ENCODE measurements around the gene ANKRD33B.

- TF ChIP-seq, protein P1, sequence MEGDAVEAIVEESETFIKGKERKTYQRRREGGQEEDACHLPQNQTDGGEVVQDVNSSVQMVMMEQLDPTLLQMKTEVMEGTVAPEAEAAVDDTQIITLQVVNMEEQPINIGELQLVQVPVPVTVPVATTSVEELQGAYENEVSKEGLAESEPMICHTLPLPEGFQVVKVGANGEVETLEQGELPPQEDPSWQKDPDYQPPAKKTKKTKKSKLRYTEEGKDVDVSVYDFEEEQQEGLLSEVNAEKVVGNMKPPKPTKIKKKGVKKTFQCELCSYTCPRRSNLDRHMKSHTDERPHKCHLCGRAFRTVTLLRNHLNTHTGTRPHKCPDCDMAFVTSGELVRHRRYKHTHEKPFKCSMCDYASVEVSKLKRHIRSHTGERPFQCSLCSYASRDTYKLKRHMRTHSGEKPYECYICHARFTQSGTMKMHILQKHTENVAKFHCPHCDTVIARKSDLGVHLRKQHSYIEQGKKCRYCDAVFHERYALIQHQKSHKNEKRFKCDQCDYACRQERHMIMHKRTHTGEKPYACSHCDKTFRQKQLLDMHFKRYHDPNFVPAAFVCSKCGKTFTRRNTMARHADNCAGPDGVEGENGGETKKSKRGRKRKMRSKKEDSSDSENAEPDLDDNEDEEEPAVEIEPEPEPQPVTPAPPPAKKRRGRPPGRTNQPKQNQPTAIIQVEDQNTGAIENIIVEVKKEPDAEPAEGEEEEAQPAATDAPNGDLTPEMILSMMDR (IDR thresholded peaks at IDR 0.05), result no peak
- TF ChIP-seq POLR2A (IDR thresholded peaks at IDR 0.05), result no peak
These were observed 99.8 kb downstream of the ANKRD33B start for GRCh38 chr5:10663489-10664179.
